CD4-positive, alpha-beta memory T cell (primary cell): ENCODE data around the gene SH3BGRL. TPM values are rescaled to one million over a fixed set of nuclear protein-coding genes. Genes with fewer than 3 reads are reported as not detected.

ENCODE experiments used
- CTCF ChIA-PET: fragments of 350-600 bp; sonication (Branson Sonifier 250); formaldehyde crosslinking; loops from one replicate; lab custom pipeline; 2021; ENCODE audit warnings: inconsistent platforms; ENCODE audit not compliant: partially characterized antibody; lab: Charles Lee
- POLR2A ChIA-PET: fragments of 350-600 bp; sonication (Branson Sonifier 250); formaldehyde crosslinking; loops from one replicate; lab custom pipeline; 2021; ENCODE audit not compliant: partially characterized antibody; lab: Charles Lee
- DNase-seq, 5 donors: peaks; one replicate each; pipeline versions ENCODE4 v3.0.0 to v3.0.0-alpha.2; 2020 to 2022; ENCODE audit warnings: mixed read lengths in 1 of 5
- H3K27ac ChIP-seq: one replicate; pipeline ENCODE4 v1.7.0; 2013; ENCODE audit warnings: low read depth, low read length
- H3K27me3 ChIP-seq: 2 replicates; pipeline ENCODE4 v1.7.0; 2013; ENCODE audit warnings: mild to moderate bottlenecking, low read length, moderate library complexity; ENCODE audit not compliant: insufficient read depth
- H3K36me3 ChIP-seq: 2 replicates; pipeline ENCODE4 v1.7.0; 2013; ENCODE audit warnings: mild to moderate bottlenecking, low read length, moderate library complexity; ENCODE audit not compliant: insufficient read depth
- H3K4me1 ChIP-seq: 2 replicates; pipeline ENCODE4 v1.7.0; 2013; ENCODE audit warnings: mild to moderate bottlenecking, low read length, moderate library complexity; ENCODE audit not compliant: insufficient read depth
- H3K4me3 ChIP-seq, 2 donors: one replicate each; pipeline ENCODE4 v1.7.0; 2013; ENCODE audit warnings: low read length in 2 of 2, mild to moderate bottlenecking in 1 of 2
- H3K9me3 ChIP-seq, 2 donors: one replicate each; pipeline ENCODE4 v1.7.0; 2013; ENCODE audit warnings: low read length in 2 of 2, control low read depth in 1 of 2; ENCODE audit not compliant: control insufficient read depth in 1 of 2
- H3K27ac Mint-ChIP-seq, 7 donors: one replicate each; pipeline ENCODE4 v1.8.0; 2020 to 2021; ENCODE audit warnings: mixed read lengths in 7 of 7, mild to moderate bottlenecking in 6 of 7, inconsistent platforms in 3 of 7, moderate library complexity in 3 of 7
- H3K27me3 Mint-ChIP-seq, 2 donors: one replicate each; pipeline ENCODE4 v1.8.0; 2020 to 2021; ENCODE audit warnings: mixed read lengths in 2 of 2
- H3K36me3 Mint-ChIP-seq, 2 donors: one replicate each; pipeline ENCODE4 v1.8.0; 2020 to 2021; ENCODE audit warnings: mixed read lengths in 2 of 2, inconsistent platforms in 1 of 2, mild to moderate bottlenecking in 1 of 2
- H3K4me1 Mint-ChIP-seq, 4 donors: one replicate each; pipeline ENCODE4 v1.8.0; 2020 to 2021; ENCODE audit warnings: mixed read lengths in 4 of 4, mild to moderate bottlenecking in 1 of 4
- H3K4me3 Mint-ChIP-seq, 8 donors: one replicate each; pipeline ENCODE4 v1.8.0; 2020 to 2021; ENCODE audit warnings: mixed read lengths in 8 of 8, mild to moderate bottlenecking in 7 of 8, moderate library complexity in 6 of 8, inconsistent platforms in 3 of 8
- H3K9me3 Mint-ChIP-seq, 8 donors: one replicate each; pipeline ENCODE4 v1.8.0; 2020 to 2021; ENCODE audit warnings: mixed read lengths in 8 of 8, mild to moderate bottlenecking in 5 of 8, inconsistent platforms in 3 of 8, moderate library complexity in 1 of 8
- intact Hi-C: fragments of 100-400 bp; cut with micrococcal nuclease; formaldehyde crosslinking; loops from one replicate; pipeline ENCODE4 v1.15.1; 2023
- polyA plus RNA-seq, 2 donors: library from polyadenylated mRNA; unstranded; fragments of 300-500 nt; fragmentation: Illumina TruSeq; gene quantifications; one replicate each; pipeline ENCODE4 v1.2.3, GENCODE V29; 2021
- total RNA-seq, 2 experiments: library from RNA; stranded (reverse); gene quantifications; one replicate each; pipeline ENCODE4 v1.2.3, GENCODE V29; 2021

The SH3BGRL gene
- total and polyA plus RNA-seq, 4 experiments from 2014 or later: 81.4 to 242 (median 134) TPM

- ChIA-PET POLR2A (no interaction called here), CTCF (no interaction called here)
- Mint-ChIP-seq H3K27me3 (no peaks in the 10 kb centered on the region), H3K36me3 (peaks cover 0 to 2% of the 10 kb centered on the region in 2 donors), H3K4me1 (peaks cover 13 to 39% (median 21%) of the 10 kb centered on the region in 4 donors), H3K9me3 (no peaks in the 10 kb centered on the region), H3K27ac (no peak overlapping the region), H3K4me3 (no peak overlapping the region)
- Histone ChIP-seq H3K36me3 (no peaks in the 10 kb centered on the region), H3K9me3 (no peaks in the 10 kb centered on the region), H3K27ac (no peak overlapping the region), H3K27me3 (no peaks in the 10 kb centered on the region), H3K4me3 (no peak overlapping the region), H3K4me1 (no peaks in the 10 kb centered on the region)
- intact Hi-C loops: no loop called here
- DNase-seq: no peak
Observed at GRCh38 chrX:81255876-81256275, 54.0 kb downstream of the SH3BGRL start.

GRCh38 chrX:81257817-81258216 is 55.9 kb downstream of the SH3BGRL start:
- Mint-ChIP-seq H3K27ac (no peak overlapping the region), H3K9me3 (no peaks in the 10 kb centered on the region), H3K27me3 (no peaks in the 10 kb centered on the region), H3K4me1 (peaks cover 19 to 41% (median 26%) of the 10 kb centered on the region in 4 donors), H3K36me3 (peaks cover 0 to 2% of the 10 kb centered on the region in 2 donors), H3K4me3 (no peak overlapping the region)
- ChIA-PET POLR2A (no interaction called here), CTCF (no interaction called here)
- Histone ChIP-seq H3K4me1 (no peaks in the 10 kb centered on the region), H3K9me3 (no peaks in the 10 kb centered on the region), H3K27ac (no peak overlapping the region), H3K36me3 (no peaks in the 10 kb centered on the region), H3K27me3 (no peaks in the 10 kb centered on the region), H3K4me3 (no peak overlapping the region)
- intact Hi-C loops: no loop called here
- DNase-seq: no peak

GRCh38 chrX:81259020-81259713 is 57.3 kb downstream of the SH3BGRL start:
- Mint-ChIP-seq H3K9me3 (no peaks in the 10 kb centered on the region), H3K27me3 (no peaks in the 10 kb centered on the region), H3K4me3 (no peak overlapping the region), H3K4me1 (peaks cover 17 to 38% (median 23%) of the 10 kb centered on the region in 4 donors), H3K27ac (no peak overlapping the region), H3K36me3 (peaks cover 0 to 2% of the 10 kb centered on the region in 2 donors)
- H3K9me3 ChIP-seq: no peaks in the 10 kb centered on the region
- no peaks in the 10 kb centered on the region for H3K4me1 ChIP-seq
- ChIA-PET CTCF (no interaction called here), POLR2A (no interaction called here)
- H3K27me3 ChIP-seq: no peaks in the 10 kb centered on the region
- no peak overlapping the region for H3K27ac ChIP-seq
- no peaks in the 10 kb centered on the region for H3K36me3 ChIP-seq
- H3K4me3 ChIP-seq: no peak overlapping the region
- no peak for DNase-seq
- intact Hi-C loops: no loop called here

- intact Hi-C loops: no loop called here
Observed at GRCh38 chrX:81259714-81260395, 58.0 kb downstream of the SH3BGRL start.

GRCh38 chrX:81261576-81261975 is 59.7 kb downstream of the SH3BGRL start:
- Histone ChIP-seq H3K4me1 (no peaks in the 10 kb centered on the region), H3K36me3 (no peaks in the 10 kb centered on the region), H3K27ac (no peak overlapping the region), H3K27me3 (no peaks in the 10 kb centered on the region), H3K4me3 (no peak overlapping the region), H3K9me3 (no peaks in the 10 kb centered on the region)
- ChIA-PET CTCF (no interaction called here), POLR2A (no interaction called here)
- Mint-ChIP-seq H3K27ac (no peak overlapping the region), H3K9me3 (peaks cover 0 to 4% (median 0%) of the 10 kb centered on the region in 8 donors), H3K36me3 (peaks cover 0 to under 1% of the 10 kb centered on the region in 2 donors), H3K4me1 (peaks cover 24 to 37% (median 28%) of the 10 kb centered on the region in 4 donors), H3K27me3 (no peaks in the 10 kb centered on the region), H3K4me3 (no peak overlapping the region)
- no peak for DNase-seq
- intact Hi-C loops: no loop called here

More at GRCh38 chrX:81259714-81260395, 58.0 kb downstream of the SH3BGRL start:
- H3K27ac Mint-ChIP-seq: no peak overlapping the region
- H3K4me1 Mint-ChIP-seq: peaks cover 16 to 40% (median 22%) of the 10 kb centered on the region in 4 donors
- no peak overlapping the region for H3K4me3 Mint-ChIP-seq
- no peak for DNase-seq
- Histone ChIP-seq H3K9me3 (no peaks in the 10 kb centered on the region), H3K4me3 (no peak overlapping the region), H3K27me3 (no peaks in the 10 kb centered on the region), H3K27ac (no peak overlapping the region), H3K36me3 (no peaks in the 10 kb centered on the region), H3K4me1 (no peaks in the 10 kb centered on the region)
- H3K27me3 Mint-ChIP-seq: no peaks in the 10 kb centered on the region
- POLR2A ChIA-PET: no interaction called here
- CTCF ChIA-PET: no interaction called here
- H3K9me3 Mint-ChIP-seq: no peaks in the 10 kb centered on the region
- peaks cover 0 to 2% of the 10 kb centered on the region in 2 donors for H3K36me3 Mint-ChIP-seq

- Histone ChIP-seq H3K9me3 (no peaks in the 10 kb centered on the region), H3K27ac (no peak overlapping the region), H3K4me1 (no peaks in the 10 kb centered on the region), H3K36me3 (no peaks in the 10 kb centered on the region), H3K4me3 (no peak overlapping the region), H3K27me3 (no peaks in the 10 kb centered on the region)
- Mint-ChIP-seq H3K9me3 (peaks cover 0 to 4% (median 0%) of the 10 kb centered on the region in 8 donors), H3K4me1 (peaks cover 26 to 49% (median 35%) of the 10 kb centered on the region in 4 donors), H3K36me3 (no peaks in the 10 kb centered on the region), H3K27me3 (no peaks in the 10 kb centered on the region), H3K27ac (no peak overlapping the region), H3K4me3 (no peak overlapping the region)
- DNase-seq: no peak
- intact Hi-C loops: no loop called here
- ChIA-PET CTCF (no interaction called here), POLR2A (no interaction called here)
Observed at GRCh38 chrX:81263059-81263458, 61.2 kb downstream of the SH3BGRL start.

- no peak overlapping the region for H3K4me3 Mint-ChIP-seq
- Histone ChIP-seq H3K27ac (no peak overlapping the region), H3K36me3 (peaks cover 13% of the 10 kb centered on the region), H3K27me3 (no peaks in the 10 kb centered on the region), H3K4me1 (no peaks in the 10 kb centered on the region), H3K9me3 (no peaks in the 10 kb centered on the region), H3K4me3 (no peak overlapping the region)
- DNase-seq: no peak
- intact Hi-C loops: no loop called here
- H3K27me3 Mint-ChIP-seq: no peaks in the 10 kb centered on the region
- H3K9me3 Mint-ChIP-seq: peaks cover 0 to 9% (median under 1%) of the 10 kb centered on the region in 8 donors
- no peaks in the 10 kb centered on the region for H3K4me1 Mint-ChIP-seq
- no peak overlapping the region for H3K27ac Mint-ChIP-seq
- CTCF ChIA-PET: no interaction called here
- peaks cover 36 to 53% of the 10 kb centered on the region in 2 donors for H3K36me3 Mint-ChIP-seq
- POLR2A ChIA-PET: no interaction called here
Observed at GRCh38 chrX:81278616-81279015, 76.7 kb downstream of the SH3BGRL start.
